Peyer's patch (tissue), 4 donors: ENCODE results near the gene LRRC61.
"Not testable (repeated sequence)": the region's sequence is repeated elsewhere in the genome, so short reads cannot be mapped to it uniquely, and the experiment has no call there.

Source experiments
- POLR2A ChIP-seq, 2 donors: fragments of 450-650 bp; IDR thresholded peaks; one replicate each; pipeline ENCODE4 v1.5.1; 2017; ENCODE audit warnings: antibody characterized with exemption in 2 of 2, mild to moderate bottlenecking in 2 of 2, moderate library complexity in 2 of 2
- TF ChIP-seq, protein P1 (sequence below), 6 experiments: fragments of 450-650 bp in 4 of 6; fragments of 200-600 bp in 2 of 6; sonication (generic) in 1 of 6; IDR thresholded peaks; one replicate each; pipeline ENCODE4 v1.5.1; 2017 to 2019; ENCODE audit warnings: antibody characterized with exemption in 6 of 6, mild to moderate bottlenecking in 3 of 6, moderate library complexity in 1 of 6

DNA sequence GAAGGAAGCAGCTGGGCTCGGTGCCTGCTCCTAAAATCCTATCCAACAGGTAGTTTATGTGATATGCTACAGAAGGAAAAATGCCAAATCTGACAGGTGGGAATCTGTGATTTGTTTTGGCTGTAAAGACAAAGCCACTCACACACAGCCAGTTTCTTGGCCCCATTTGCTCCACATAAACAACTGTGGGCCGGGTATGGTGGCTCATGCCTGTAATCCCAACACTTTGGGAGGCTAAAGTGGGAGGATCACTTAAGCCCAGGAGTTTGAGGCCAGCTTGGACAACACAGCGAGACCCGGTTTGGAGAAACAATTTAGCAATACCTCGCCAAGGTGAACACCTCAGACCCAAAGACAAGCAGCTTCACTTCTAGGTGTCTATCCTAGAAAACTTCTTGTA lies 16.8 kb upstream of the LRRC61 start:
- TF ChIP-seq, protein P1, sequence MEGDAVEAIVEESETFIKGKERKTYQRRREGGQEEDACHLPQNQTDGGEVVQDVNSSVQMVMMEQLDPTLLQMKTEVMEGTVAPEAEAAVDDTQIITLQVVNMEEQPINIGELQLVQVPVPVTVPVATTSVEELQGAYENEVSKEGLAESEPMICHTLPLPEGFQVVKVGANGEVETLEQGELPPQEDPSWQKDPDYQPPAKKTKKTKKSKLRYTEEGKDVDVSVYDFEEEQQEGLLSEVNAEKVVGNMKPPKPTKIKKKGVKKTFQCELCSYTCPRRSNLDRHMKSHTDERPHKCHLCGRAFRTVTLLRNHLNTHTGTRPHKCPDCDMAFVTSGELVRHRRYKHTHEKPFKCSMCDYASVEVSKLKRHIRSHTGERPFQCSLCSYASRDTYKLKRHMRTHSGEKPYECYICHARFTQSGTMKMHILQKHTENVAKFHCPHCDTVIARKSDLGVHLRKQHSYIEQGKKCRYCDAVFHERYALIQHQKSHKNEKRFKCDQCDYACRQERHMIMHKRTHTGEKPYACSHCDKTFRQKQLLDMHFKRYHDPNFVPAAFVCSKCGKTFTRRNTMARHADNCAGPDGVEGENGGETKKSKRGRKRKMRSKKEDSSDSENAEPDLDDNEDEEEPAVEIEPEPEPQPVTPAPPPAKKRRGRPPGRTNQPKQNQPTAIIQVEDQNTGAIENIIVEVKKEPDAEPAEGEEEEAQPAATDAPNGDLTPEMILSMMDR (IDR thresholded peaks at IDR 0.05) = not testable (repeated sequence)
- not testable (repeated sequence) for TF ChIP-seq POLR2A (IDR thresholded peaks at IDR 0.05)
